Keratinocyte (primary cell): ENCODE data around the gene FCHSD1. TPM values are rescaled to one million over a fixed set of nuclear protein-coding genes. Genes with fewer than 3 reads are reported as not detected.

Source experiments
- DNase-seq: peaks from one replicate; pipeline ENCODE4 v3.0.0-alpha.2; 2011; ENCODE audit warnings: low read depth, missing footprints, low spot score
- FAIRE-seq: peaks from 2 replicates; lab custom pipeline; 2011; peaks lifted over from hg19 to GRCh38; lab: Jason Lieb, UNC
- H2AFZ ChIP-seq: 2 replicates; pipeline ENCODE4 v1.6.0; 2012; ENCODE audit warnings: low read length, control low read depth, inconsistent platforms; ENCODE audit not compliant: control insufficient read depth
- H3K27ac ChIP-seq: 2 replicates; pipeline ENCODE4 v1.5.1; 2011; ENCODE audit warnings: low read length; ENCODE audit not compliant: control insufficient read depth, insufficient read depth
- H3K27me3 ChIP-seq: 3 replicates; pipeline ENCODE4 v1.6.0; 2011; ENCODE audit warnings: low read length; ENCODE audit not compliant: control insufficient read depth, insufficient read depth; ENCODE audit errors: extremely low read depth
- H3K36me3 ChIP-seq, 2 experiments: 2 replicates in 1 of 2; 3 replicates in 1 of 2; pipeline ENCODE4 v1.5.1; 2011; ENCODE audit warnings: low read length in 2 of 2, mild to moderate bottlenecking in 1 of 2; ENCODE audit not compliant: control insufficient read depth in 2 of 2, insufficient read depth in 2 of 2; ENCODE audit errors: extremely low read depth in 1 of 2
- H3K4me1 ChIP-seq: 3 replicates; pipeline ENCODE4 v1.5.1; 2011; ENCODE audit warnings: low read length; ENCODE audit not compliant: control insufficient read depth, insufficient read depth; ENCODE audit errors: extremely low read depth
- H3K4me2 ChIP-seq: 3 replicates; pipeline ENCODE4 v1.6.0; 2011; ENCODE audit warnings: low read depth, low read length; ENCODE audit not compliant: control insufficient read depth, insufficient read depth; ENCODE audit errors: extremely low read depth
- H3K4me3 ChIP-seq, 3 experiments: fragments of 200-600 bp in 1 of 3; sonication (generic) in 1 of 3; 2 replicates in 2 of 3; 3 replicates in 1 of 3; pipeline ENCODE4 v1.5.1; 2011 to 2016; ENCODE audit warnings: low read length in 3 of 3, mild to moderate bottlenecking in 3 of 3, control low read depth in 2 of 3, inconsistent platforms in 1 of 3, low read depth in 1 of 3, mixed read lengths in 1 of 3, mixed run types in 1 of 3, moderate library complexity in 1 of 3; ENCODE audit not compliant: control insufficient read depth in 2 of 3, insufficient read depth in 2 of 3; ENCODE audit errors: extremely low read depth in 1 of 3
- H3K79me2 ChIP-seq: 2 replicates; pipeline ENCODE4 v1.6.0; 2012; ENCODE audit warnings: low read length; ENCODE audit not compliant: control insufficient read depth, insufficient read depth
- H3K9ac ChIP-seq: 3 replicates; pipeline ENCODE4 v1.6.0; 2011; ENCODE audit warnings: low read length; ENCODE audit not compliant: control insufficient read depth, insufficient read depth; ENCODE audit errors: extremely low read depth
- H3K9me1 ChIP-seq: 3 replicates; pipeline ENCODE4 v1.6.0; 2011; ENCODE audit warnings: low read length; ENCODE audit not compliant: control insufficient read depth, insufficient read depth; ENCODE audit errors: extremely low read depth
- H3K9me3 ChIP-seq: 2 replicates; pipeline ENCODE4 v1.5.1; 2012; ENCODE audit warnings: low read depth, low read length; ENCODE audit not compliant: control insufficient read depth
- H4K20me1 ChIP-seq: 3 replicates; pipeline ENCODE4 v1.6.0; 2011; ENCODE audit warnings: low read length; ENCODE audit not compliant: control insufficient read depth, insufficient read depth; ENCODE audit errors: extremely low read depth
- CTCF ChIP-seq, 3 experiments: IDR thresholded peaks in 1 of 3; conservative IDR thresholded peaks in 1 of 3; optimal IDR thresholded peaks in 1 of 3; 2 replicates in 2 of 3; 3 replicates in 1 of 3; pipeline versions ENCODE3 to v1.5.1; 2011; ENCODE audit warnings: low read length in 3 of 3, mild to moderate bottlenecking in 3 of 3, moderate library complexity in 2 of 3, control low read depth in 1 of 3, inconsistent platforms in 1 of 3; ENCODE audit not compliant: insufficient read depth in 2 of 3; ENCODE audit errors: extremely low read depth in 1 of 3
- EZH2 ChIP-seq: IDR thresholded peaks from one replicate; pipeline ENCODE4 v1.6.1; 2012; ENCODE audit warnings: inconsistent platforms, mild to moderate bottlenecking, low read length, moderate library complexity
- dilution Hi-C: fragments of 300-500 bp; cut with MboI; formaldehyde crosslinking; loops from one replicate; pipeline ENCODE4 v1.7.0; 2020; ENCODE audit warnings: low sequenced_read_pairs; ENCODE audit not compliant: extremely low pct_ligation_motif_present
- polyA plus RNA-seq, 5 experiments: library from polyadenylated mRNA; depleted of rRNA in 3 of 5; stranded (reverse) in 3 of 5; stranded (forward) in 1 of 5; unstranded in 1 of 5; fragments of >200 nt; gene quantifications; 1 replicate in 1 of 5; 2 replicates in 3 of 5; 3 replicates in 1 of 5; pipeline versions ENCODE4 v1.2.1 to v1.2.3, GENCODE V29; 2011 to 2012; ENCODE audit warnings: missing spikeins in 2 of 5, low read depth in 1 of 5, low replicate concordance in 1 of 5

Gene FCHSD1
- polyA plus RNA-seq, 1 donor (not counting 4 experiments of a cell fraction or from before 2014, with no cell fraction given), result 13.5 TPM

GRCh38 chr5:141674747-141675146, 23.5 kb upstream of the FCHSD1 start:
- no peak for FAIRE-seq
- dilution Hi-C loops, result no loop called here
- TF ChIP-seq EZH2 (no peak), CTCF (optimal IDR thresholded peaks at IDR 0.05 in 1 of 3, IDR thresholded peaks at IDR 0.05 in 1 of 3, conservative IDR thresholded peaks at IDR 0.05 in 1 of 3; ENCODE audit: extremely low read depth in 1 of 3, insufficient read depth in 2 of 3, low read length in 3 of 3) (no peak)

DNA sequence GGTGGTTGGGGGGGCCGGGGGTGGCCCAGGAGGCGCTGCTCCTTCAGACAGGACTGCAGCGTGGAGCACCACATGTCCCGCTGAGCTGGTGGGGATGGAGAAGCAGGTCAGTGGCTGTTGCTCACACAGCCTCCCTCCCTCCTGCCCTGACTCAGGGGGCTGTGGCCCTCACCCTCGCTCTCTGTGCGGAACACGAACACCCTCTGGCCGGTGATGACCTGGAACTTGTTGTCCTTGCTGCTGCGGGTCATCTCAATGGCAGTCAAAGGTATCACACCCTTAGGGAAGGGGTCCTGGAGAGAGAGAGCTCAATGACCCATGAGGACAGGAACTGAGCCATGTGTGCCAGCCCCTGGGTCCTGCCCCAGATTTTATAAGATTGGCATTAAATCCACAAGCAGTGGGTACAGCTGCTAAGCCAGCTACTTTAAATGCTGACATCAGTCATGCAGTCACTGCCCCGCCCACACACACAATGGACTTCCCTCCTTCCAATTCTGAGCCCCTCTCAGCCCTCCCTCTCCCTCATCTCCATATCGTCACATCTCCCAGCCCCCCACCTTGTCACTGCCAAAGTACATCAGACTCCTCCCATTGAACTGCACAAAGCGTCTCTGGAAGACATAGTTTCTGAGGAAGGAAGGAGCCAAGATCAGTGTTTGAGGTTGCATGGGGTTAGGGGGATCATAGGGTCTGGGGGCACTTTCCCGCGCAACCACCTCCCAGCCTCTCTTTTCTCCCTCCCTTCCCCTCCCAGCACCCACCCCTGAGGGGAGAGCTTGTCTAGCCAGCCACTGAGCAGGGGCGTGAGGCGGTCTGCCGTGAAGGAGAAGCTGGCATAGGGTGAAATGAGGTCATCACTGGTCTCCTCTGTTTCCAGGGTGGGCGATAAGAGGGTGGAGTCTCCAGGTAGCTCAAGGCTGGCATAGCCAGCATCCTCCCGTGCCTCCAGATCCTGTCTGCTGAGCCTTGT, 21.9 kb upstream of the FCHSD1 start:
- no peak overlapping the region for H3K4me3 ChIP-seq
- no peak overlapping the region for H3K27ac ChIP-seq
- H3K27me3 ChIP-seq, result no peaks in the 10 kb centered on the region
- dilution Hi-C loops, result no loop called here
- H3K4me1 ChIP-seq, result peaks cover 8% of the 10 kb centered on the region
- no peak for FAIRE-seq
- H4K20me1 ChIP-seq, result no peaks in the 10 kb centered on the region
- DNase-seq, result no peak
- no peaks in the 10 kb centered on the region for H3K9me3 ChIP-seq
- H3K9me1 ChIP-seq, result no peaks in the 10 kb centered on the region
- no peak for TF ChIP-seq EZH2
- no peak for TF ChIP-seq CTCF (optimal IDR thresholded peaks at IDR 0.05 in 1 of 3, IDR thresholded peaks at IDR 0.05 in 1 of 3, conservative IDR thresholded peaks at IDR 0.05 in 1 of 3; ENCODE audit: extremely low read depth in 1 of 3, insufficient read depth in 2 of 3, low read length in 3 of 3)
- H3K4me2 ChIP-seq, result no peak overlapping the region
- no peak overlapping the region for H3K9ac ChIP-seq
- H2AFZ ChIP-seq, result no peak overlapping the region
- no peaks in the 10 kb centered on the region for H3K79me2 ChIP-seq
- H3K36me3 ChIP-seq, result no peaks in the 10 kb centered on the region

More at GRCh38 chr5:141674747-141675146, 23.5 kb upstream of the FCHSD1 start:
- Histone ChIP-seq H3K27ac (no peak overlapping the region), H3K4me2 (no peak overlapping the region), H3K4me3 (no peak overlapping the region), H2AFZ (no peak overlapping the region), H3K36me3 (no peaks in the 10 kb centered on the region), H3K4me1 (peaks cover 8% of the 10 kb centered on the region), H3K27me3 (no peaks in the 10 kb centered on the region), H3K9me3 (no peaks in the 10 kb centered on the region), H3K9me1 (no peaks in the 10 kb centered on the region), H3K79me2 (no peaks in the 10 kb centered on the region), H3K9ac (no peak overlapping the region), H4K20me1 (no peaks in the 10 kb centered on the region)
- DNase-seq, result no peak
